ENCODE results near the gene REV1.

GRCh38 chr2:99404039-99404796 is 85.6 kb downstream of the REV1 start:
- TF ChIP-seq CTCF (IDR thresholded peaks at IDR 0.05) (no peak), EZH2phosphoT487 (IDR thresholded peaks at IDR 0.05) (no peak)
